Inferior parietal cortex (tissue), 1 donor: ENCODE measurements around the gene INTS6.

Source experiments
- DNase-seq: peaks from one replicate; pipeline ENCODE4 v3.0.0-alpha.2; 2016; ENCODE audit errors: extremely low spot score

INTS6 gene

DNA sequence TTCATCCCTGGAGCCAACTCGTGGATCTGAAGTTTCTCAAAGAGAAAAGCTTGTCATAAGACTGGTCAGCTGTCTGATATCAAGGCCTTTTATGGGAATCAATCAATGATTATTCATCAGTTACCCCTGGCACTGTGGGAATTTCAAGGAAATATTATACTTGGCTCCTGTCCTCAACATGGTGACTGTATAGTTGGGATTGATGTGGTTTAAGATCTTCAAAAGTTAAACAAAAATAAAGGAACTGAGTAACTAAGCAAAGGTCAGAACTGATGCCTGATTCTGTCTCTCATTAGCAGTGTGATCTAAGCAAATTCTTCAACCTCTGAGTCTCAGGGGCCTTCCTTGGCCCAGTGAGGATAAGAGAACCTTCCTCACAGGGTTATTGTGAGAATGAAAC lies 135.6 kb downstream of the INTS6 start:
- no peak for DNase-seq

GRCh38 chr13:51313619-51314018 lies 139.2 kb downstream of the INTS6 start:
- DNase-seq = no peak

DNA sequence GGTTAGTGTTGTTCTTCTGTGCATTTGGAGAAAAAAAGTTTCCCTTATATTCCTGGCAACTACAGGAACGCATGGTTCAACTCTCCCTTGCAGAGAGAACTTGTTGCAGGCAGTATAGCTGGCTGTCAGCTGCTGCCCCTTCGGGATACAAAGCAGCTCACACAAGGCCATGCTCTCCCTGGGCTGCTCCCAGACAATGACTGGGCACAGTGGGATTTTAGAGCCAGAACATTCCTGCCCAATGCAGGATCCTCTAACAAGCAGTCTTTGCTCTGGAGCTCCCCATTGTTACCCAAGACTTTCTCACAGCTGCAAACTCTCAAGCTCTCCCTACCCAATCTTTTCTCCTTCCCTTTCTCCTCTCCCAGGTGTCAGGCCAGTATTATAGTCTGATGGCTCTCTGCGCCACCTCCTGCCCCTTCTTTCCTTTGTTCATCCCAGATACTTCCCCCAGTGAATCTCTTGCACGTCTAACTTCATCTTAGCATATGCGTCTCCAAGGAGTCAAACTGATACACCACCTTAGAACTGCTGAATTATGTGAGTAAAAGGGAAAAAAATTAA lies 140.8 kb downstream of the INTS6 start:
- DNase-seq = no peak
